HG02642 (cell line): Measurements from ENCODE around the gene TAS2R7.
"Not testable (repeated sequence)": the region's sequence is repeated elsewhere in the genome, so short reads cannot be mapped to it uniquely, and the experiment has no call there.

Experiments used
- ATAC-seq: cut with Tn5 transposase; IDR thresholded peaks from one replicate; pipeline ENCODE4 v1.9.1; 2021; ENCODE audit warnings: mild to moderate bottlenecking; ENCODE audit not compliant: unreplicated experiment, poor library complexity

TAS2R7 gene

GRCh38 chr12:10802587-10802986 is at the start of gene TAS2R7:
Gene TAS2R7 (minus strand): TSS chr12:10802627. CDS start chr12:10802570, 57 bp downstream.
- ATAC-seq, result no peak

- ATAC-seq, result no peak
Observed at GRCh38 chr12:10851243-10851858, 48.9 kb upstream of the TAS2R7 start.

- no peak for ATAC-seq
Observed at GRCh38 chr12:10849425-10849878, 47.0 kb upstream of the TAS2R7 start, which contains the start of gene PRR4. Gene PRR4 (minus strand): TSS chr12:10849475. CDS start chr12:10849437, 38 bp downstream.

GRCh38 chr12:10847744-10848143 is 45.3 kb upstream of the TAS2R7 start:
- ATAC-seq, result no peak

GRCh38 chr12:10842862-10843261 is 40.4 kb upstream of the TAS2R7 start:
- no peak for ATAC-seq

- no peak for ATAC-seq
Observed at GRCh38 chr12:10838461-10838860, 36.0 kb upstream of the TAS2R7 start.

GRCh38 chr12:10829994-10830393 is 27.6 kb upstream of the TAS2R7 start:
- ATAC-seq, result no peak

GRCh38 chr12:10826258-10826657 is 23.8 kb upstream of the TAS2R7 start, which contains the start of gene TAS2R10:
Gene TAS2R10 (minus strand): TSS chr12:10826358. CDS start chr12:10826269, 89 bp downstream.
- ATAC-seq, result no peak

GRCh38 chr12:10824957-10825356 is 22.5 kb upstream of the TAS2R7 start:
- no peak for ATAC-seq

GRCh38 chr12:10811883-10812536 is 9.6 kb upstream of the TAS2R7 start:
- no peak for ATAC-seq

- ATAC-seq, result no peak
Observed at GRCh38 chr12:10810068-10810467, 7.6 kb upstream of the TAS2R7 start, which contains the start of gene TAS2R9. Gene TAS2R9 (minus strand): TSS chr12:10810168. CDS start chr12:10810075, 93 bp downstream.

- no peak for ATAC-seq
Observed at GRCh38 chr12:10807186-10807585, 4.8 kb upstream of the TAS2R7 start, which contains the start of gene TAS2R8. Gene TAS2R8 (minus strand): TSS chr12:10807286. CDS start chr12:10806980, 306 bp downstream.

- no peak for ATAC-seq
Observed at GRCh38 chr12:10801741-10802140, 686 bp downstream of the TAS2R7 start.

GRCh38 chr12:10794222-10794621 is 8.2 kb downstream of the TAS2R7 start:
- ATAC-seq, result no peak

- not testable (repeated sequence) for ATAC-seq
Observed at GRCh38 chr12:10791769-10792168, 10.7 kb downstream of the TAS2R7 start.

- ATAC-seq, result no peak
Observed at GRCh38 chr12:10783252-10783651, 19.2 kb downstream of the TAS2R7 start.

- no peak for ATAC-seq
Observed at GRCh38 chr12:10779103-10779502, 23.3 kb downstream of the TAS2R7 start.

GRCh38 chr12:10771132-10771733 is 31.2 kb downstream of the TAS2R7 start:
- no peak for ATAC-seq

GRCh38 chr12:10759657-10760056 is 42.8 kb downstream of the TAS2R7 start:
- ATAC-seq, result no peak

- no peak for ATAC-seq
Observed at GRCh38 chr12:10756194-10756593, 46.2 kb downstream of the TAS2R7 start.

GRCh38 chr12:10753059-10753458 is 49.4 kb downstream of the TAS2R7 start:
- no peak for ATAC-seq
